Activated T-helper 1 cell treated with Interleukin-2 at 50 U/mL for 16 hours (primary cell): ENCODE data around the gene PTPRG.
"Not testable (repeated sequence)": the region's sequence is repeated elsewhere in the genome, so short reads cannot be mapped to it uniquely, and the experiment has no call there.

Experiments
- DNase-seq: peaks from one replicate; pipeline ENCODE4 v3.0.0-alpha.2; 2020; ENCODE audit warnings: low read depth

PTPRG gene

DNA sequence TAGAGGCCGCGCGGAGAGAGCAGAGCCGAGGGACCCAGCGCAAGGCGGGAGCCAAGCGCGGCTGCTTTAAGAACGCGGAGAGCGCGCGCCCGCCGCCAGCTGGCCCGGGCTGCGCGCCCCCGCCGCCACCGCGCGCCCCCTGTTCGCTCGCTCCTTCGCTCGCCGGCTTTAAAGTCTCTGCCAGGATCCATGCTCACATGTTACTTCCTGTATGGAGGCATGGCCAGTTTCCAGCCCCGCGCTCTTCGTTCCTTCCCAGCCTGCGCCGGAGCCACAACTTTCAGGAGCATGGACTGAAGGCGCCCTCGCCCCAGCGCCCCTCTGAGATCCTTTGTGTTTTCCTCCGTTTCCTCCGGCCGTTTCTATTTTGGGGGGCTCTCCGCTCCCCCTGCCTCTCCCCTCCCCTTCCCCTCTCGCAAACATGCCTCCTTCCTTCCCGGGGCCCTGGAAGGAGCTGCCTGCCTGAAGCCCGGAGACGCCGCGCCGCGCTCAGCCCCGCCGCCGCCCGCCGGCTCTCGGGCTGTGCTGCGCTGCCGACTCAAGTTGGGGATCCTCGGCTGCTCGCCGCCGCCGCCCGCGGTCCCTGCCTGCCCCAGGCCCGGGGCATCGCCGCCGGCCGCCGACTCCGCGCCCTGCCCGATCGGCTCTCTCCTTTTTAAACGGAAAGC lies at the start of gene PTPRG:
Gene PTPRG, plus strand, starts transcription at position 198 of the 668 bp plus-strand sequence. CDS start 717 bp downstream, outside the sequence.
- no peak for DNase-seq

GRCh38 chr3:61518590-61518989 lies 42.8 kb upstream of the PTPRG start:
- DNase-seq = no peak

GRCh38 chr3:61520966-61521628 lies 40.3 kb upstream of the PTPRG start:
- no peak for DNase-seq

- DNase-seq = no peak
Measured at GRCh38 chr3:61522060-61522459, 39.3 kb upstream of the PTPRG start.

DNA sequence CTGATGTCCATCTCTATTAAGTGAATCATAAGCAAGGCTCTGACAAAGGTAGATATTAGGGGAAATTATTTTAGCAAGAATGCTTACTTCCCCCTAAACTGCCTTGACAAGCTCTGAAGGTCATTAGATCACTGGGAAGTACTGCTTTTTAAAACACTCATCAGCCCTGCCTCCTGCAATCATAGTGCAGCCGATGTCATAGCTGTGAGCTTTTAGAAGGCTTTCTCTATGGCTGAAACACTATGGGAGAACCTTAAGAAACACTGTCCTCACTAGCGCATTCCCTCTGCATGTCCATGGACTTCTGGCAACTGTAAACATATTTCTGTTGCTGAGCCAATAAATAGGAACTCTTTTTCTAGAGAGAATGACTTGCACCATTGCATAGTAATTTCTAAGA lies 38.7 kb upstream of the PTPRG start:
- no peak for DNase-seq

GRCh38 chr3:61524933-61525332 lies 36.4 kb upstream of the PTPRG start:
- DNase-seq = no peak

GRCh38 chr3:61526308-61526707 lies 35.1 kb upstream of the PTPRG start:
- no peak for DNase-seq

DNA sequence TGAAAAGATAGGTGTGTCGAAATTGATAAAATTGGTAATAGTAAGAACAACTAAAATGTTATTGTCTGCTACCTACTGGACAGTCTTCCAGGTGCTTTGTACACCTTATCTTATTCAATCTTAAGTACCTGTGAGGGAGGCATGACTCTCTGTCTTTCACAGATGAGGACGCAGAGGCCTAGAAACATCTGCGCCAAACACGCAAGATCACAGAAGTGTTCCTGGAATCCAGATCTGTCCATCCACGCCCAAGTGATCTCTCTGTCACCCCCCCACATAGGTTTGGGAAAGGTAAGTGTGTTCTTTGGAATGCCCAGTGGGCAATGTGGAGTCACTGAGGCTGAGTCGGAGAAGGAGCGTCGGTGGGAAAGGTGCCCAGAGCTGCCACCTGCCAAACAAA lies 34.4 kb upstream of the PTPRG start:
- no peak for DNase-seq

GRCh38 chr3:61530355-61530754 lies 31.0 kb upstream of the PTPRG start:
- no peak for DNase-seq

DNA sequence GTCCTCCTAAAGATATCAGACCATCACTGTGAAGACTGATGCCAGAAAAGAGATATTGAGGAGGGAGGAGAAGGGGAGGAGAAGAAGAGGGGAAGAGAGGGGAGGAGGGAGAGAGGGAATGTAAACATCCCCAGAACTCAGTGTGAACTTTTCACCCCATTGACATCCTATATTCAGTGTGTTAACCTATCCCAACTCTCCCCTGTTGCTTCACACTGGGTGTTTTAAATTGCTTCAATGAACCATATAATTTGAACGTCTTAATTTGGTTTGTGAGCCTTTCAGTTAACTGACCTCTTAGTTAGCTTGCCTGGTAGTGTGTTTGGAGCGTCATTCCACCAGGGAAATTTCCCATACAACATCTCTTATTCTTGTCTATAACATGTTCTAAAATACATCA lies 29.8 kb upstream of the PTPRG start:
- DNase-seq = no peak

GRCh38 chr3:61532739-61533500 lies 28.5 kb upstream of the PTPRG start:
- DNase-seq = no peak

DNA sequence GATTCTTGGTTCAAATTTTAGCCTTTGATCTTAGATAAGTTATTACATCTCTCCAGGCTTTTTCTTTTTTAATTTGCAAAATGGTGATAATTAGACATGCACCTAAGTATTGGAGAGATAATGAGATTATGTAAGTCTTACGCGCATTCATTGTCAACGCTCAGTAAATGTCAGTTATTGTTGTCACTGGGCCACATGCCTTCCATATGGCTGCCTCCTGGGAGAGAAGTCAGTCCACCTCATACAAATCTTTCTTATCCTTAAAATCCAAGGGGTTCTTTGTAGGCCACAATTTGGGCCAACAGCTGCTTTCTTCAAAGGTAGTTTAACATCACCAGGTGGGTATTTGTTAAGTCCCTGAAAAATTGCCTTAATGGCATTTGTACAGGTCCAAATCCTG lies 25.5 kb upstream of the PTPRG start:
- DNase-seq = no peak

DNA sequence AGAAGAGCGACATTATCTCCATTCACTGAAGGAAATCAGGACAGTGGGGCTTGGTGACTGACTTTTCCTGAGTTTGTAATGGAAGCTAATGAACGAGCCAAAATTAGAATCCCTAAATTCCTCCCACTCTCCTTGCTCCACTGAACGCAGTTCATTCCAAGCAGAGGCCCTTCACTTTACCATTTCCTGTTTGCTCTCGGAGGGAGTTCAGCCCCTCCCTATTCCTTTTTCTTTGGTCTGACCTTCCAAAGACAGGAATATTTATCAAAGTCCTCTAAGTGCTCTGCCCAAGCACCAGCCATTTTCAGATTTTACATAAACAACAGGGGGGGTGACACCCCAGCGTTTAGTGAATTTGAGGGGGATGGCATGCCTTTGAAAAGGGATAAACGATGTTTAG lies 24.0 kb upstream of the PTPRG start:
- DNase-seq = no peak

DNA sequence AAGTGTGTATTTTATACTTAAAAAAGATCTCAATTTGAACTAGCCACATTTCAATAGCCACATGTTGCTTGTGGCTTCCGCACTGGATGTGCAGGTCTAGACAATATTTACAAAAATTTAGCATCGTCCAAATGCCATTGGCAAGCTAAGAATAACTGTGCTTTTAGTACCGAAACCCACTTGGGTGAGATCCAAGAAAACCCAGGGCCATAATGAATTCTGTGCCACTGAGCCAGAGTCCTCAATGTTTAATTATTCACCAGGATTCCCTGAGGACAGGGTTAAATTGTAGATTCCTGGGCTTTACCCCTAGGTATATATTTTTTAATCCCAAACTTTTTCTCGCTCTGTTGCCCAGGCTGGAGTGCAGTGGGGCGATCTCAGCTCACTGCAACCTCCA lies 22.9 kb upstream of the PTPRG start:
- no peak for DNase-seq

DNA sequence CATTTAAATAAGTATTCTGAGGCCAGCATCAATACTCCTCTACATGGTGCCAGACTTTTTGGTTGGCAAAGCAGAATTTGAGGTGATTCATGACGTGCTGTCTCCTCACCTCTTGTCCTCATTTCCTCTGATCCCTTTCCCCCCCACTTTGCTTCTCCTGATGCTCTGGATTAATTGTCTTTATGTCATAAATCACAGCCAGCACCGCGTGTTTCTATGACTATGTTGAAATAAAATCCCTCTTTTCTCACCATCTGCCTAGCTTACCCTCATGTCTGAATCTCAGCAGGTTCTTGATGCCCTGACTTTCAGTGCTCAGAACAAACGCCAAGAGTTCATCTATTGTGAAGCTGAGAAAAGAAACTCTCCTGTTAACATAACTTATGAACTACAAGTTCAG lies 19.7 kb upstream of the PTPRG start:
- DNase-seq = no peak

GRCh38 chr3:61545716-61546115 lies 15.7 kb upstream of the PTPRG start:
- no peak for DNase-seq

- no peak for DNase-seq
Measured at GRCh38 chr3:61547625-61548024, 13.7 kb upstream of the PTPRG start.

DNA sequence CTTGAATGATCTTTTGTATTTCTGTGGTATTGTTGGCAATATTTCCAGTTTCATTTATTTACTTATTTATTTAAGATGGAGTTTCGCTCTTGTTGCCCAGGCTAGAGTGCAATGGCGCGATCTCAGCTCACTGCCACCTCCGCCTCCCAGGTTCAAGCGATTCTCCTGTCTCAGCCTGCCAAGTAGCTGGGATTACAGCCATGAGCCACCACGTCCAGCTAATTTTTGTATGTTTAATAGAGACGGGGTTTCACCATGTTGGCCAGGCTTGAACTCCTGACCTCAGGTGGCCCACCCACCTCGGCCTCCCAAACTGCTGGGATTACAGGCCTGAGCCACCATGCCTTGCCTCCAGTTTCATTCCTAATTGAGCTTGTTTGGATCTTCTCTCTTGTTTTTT lies 8.7 kb upstream of the PTPRG start:
- not testable (repeated sequence) for DNase-seq

DNA sequence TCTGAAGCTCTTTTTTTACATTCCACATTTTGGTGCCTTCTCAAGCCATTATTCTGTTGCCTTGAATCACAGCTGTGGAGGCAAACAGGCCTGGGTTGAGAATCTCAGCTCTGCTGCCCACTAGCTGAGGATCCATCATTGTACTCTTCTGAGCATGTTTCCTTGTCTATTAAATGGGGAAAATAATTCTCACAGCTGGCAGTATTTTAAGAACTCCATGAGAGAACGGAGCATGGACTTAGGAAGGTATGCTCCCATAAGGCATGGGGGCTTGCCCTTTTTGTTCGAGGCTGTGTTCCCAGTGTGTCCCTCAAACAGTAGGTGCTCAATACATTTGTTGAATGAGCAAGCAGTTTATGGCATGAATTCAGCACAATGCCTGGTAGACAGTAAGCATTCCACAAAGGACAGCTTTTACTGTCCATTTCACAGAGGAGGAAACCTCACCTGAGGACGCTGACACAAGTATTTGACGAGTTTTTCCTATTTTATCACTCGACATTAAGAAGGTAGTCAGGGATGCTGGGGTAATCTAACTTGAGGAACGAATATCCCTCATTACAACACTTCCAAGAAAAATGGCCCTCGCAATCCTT lies 2.1 kb upstream of the PTPRG start:
- DNase-seq = no peak

DNA sequence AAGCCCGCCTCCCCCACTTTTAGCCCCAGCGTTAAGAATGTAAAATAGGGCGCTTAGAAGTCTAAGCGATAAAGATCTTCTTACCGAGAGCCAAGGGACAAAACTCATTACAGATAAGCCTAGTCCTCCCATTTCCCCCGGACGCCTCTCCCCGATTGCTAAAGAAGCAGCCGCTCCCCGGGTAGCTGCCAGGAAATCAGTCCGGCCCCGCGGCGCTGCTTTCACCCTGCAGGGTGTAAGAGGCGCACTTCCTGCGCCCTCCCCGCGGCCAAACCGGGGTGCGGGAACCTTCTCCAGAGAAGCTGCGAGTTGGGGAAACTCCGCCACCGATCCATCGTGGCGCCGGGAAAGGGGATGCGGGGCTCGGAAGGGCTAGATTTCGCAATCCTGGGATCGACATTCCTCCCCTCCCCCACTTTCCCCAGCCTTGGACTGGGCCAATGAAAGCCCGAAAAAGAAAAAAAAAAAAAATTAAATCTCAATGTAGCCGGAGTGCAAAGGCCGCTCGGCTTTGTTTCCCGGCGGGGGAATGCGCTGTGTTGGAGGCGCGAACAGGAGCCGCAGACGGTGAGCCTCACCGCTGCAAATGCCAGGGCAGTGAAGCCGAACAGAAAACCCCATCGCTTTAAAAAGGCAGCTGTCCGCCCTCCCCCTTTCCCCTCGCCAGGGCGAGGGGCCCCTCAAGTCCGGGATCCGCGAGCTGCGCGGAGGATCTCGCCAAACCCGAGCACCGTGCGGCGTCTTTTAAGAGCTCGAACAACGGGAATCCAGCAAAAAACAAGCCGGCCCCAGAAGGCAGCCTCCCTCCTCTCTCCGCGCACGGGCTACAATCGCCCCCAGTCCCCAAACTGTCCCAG lies 626 bp upstream of the PTPRG start:
- DNase-seq = no peak

GRCh38 chr3:61562042-61562720 lies 810 bp downstream of the PTPRG start:
- DNase-seq = no peak
